GM12875 (cell line): ENCODE results near the gene CFH.
A peak's percentile ranks its signal among the peaks of the same experiment; 100 is the strongest.

Experiments
- H3K4me3 ChIP-seq: one replicate; pipeline ENCODE4 v1.5.1; 2011; ENCODE audit warnings: low read depth, low read length, control low read depth
- CTCF ChIP-seq: IDR thresholded peaks from 2 replicates; pipeline ENCODE4 v1.5.1; 2011; ENCODE audit warnings: low read depth, mild to moderate bottlenecking, control low read depth, inconsistent platforms, low read length, moderate library complexity, borderline replicate concordance; ENCODE audit not compliant: insufficient read depth

Gene CFH

DNA sequence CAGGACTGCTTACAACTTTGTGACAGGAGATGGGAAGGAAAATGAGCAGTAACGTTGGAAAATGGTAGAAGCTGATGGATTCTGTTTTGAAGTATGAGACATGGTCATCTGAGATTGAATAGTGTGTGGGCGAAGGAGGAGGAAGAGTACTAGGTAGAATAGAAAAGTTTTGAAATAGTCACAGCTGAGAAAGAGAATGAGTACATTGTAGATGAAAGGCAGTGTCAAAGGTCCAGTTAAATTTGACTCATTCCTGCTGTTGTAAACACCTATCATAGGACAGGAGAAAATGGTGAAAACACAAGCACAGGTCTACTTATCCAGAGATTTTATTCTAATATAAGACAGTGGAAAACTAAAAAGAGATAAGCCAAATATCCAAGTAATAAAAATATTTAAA is 66.0 kb downstream of the CFH start:
- TF ChIP-seq CTCF = no peak
- no peak overlapping the region for H3K4me3 ChIP-seq

- H3K4me3 ChIP-seq = no peak overlapping the region
- TF ChIP-seq CTCF = peak; percentile 93
Measured at GRCh38 chr1:196723325-196724185, 71.7 kb downstream of the CFH start.

- TF ChIP-seq CTCF = no peak
- H3K4me3 ChIP-seq = no peak overlapping the region
Measured at GRCh38 chr1:196732526-196732925, 80.7 kb downstream of the CFH start.

- TF ChIP-seq CTCF = no peak
- no peak overlapping the region for H3K4me3 ChIP-seq
Measured at GRCh38 chr1:196733091-196733970, 81.5 kb downstream of the CFH start.

GRCh38 chr1:196734006-196734405 is 82.2 kb downstream of the CFH start:
- no peak for TF ChIP-seq CTCF

DNA sequence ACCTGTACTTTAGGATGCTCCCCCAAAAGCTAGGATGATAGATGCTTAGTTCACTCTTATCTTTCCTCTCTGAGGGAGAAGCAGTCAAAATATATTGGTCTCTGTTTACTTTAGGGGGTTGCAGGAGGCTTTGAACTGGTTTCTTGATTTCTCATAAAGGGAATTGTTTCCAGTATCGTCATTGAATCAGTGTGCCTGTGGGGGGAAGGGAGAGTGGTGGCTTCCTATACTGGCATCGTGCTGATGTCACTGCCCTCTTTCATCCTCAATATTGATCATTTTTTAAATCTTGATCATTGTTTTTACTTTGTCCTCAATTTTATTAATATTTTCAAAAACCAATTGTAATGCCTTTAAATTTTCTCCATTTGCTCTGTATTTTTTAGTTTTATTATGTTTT is 82.6 kb downstream of the CFH start:
- no peak for TF ChIP-seq CTCF

More at GRCh38 chr1:196734006-196734405, 82.2 kb downstream of the CFH start:
- H3K4me3 ChIP-seq = no peak overlapping the region

More for the DNA sequence above, 82.6 kb downstream of the CFH start:
- H3K4me3 ChIP-seq = no peak overlapping the region
